Ecto neural progenitor cell (in vitro differentiated cells): Measurements from ENCODE around the gene ARSG.
"Not testable (repeated sequence)": the region's sequence is repeated elsewhere in the genome, so short reads cannot be mapped to it uniquely, and the experiment has no call there.

Experiments
- DNase-seq: peaks from one replicate; pipeline ENCODE4 v3.0.0-alpha.2; 2018; ENCODE audit warnings: low spot score

Gene ARSG

GRCh38 chr17:68331932-68332331 lies 40.6 kb downstream of the ARSG start:
- DNase-seq = not testable (repeated sequence)

GRCh38 chr17:68334393-68334792 lies 43.1 kb downstream of the ARSG start:
- no peak for DNase-seq

- no peak for DNase-seq
Measured at GRCh38 chr17:68341482-68341881, 50.2 kb downstream of the ARSG start.

GRCh38 chr17:68343976-68344375 lies 52.7 kb downstream of the ARSG start:
- no peak for DNase-seq

GRCh38 chr17:68344701-68345136 lies 53.4 kb downstream of the ARSG start:
- DNase-seq = no peak

GRCh38 chr17:68346448-68346847 lies 55.2 kb downstream of the ARSG start:
- DNase-seq = no peak

GRCh38 chr17:68347380-68347779 lies 56.1 kb downstream of the ARSG start:
- no peak for DNase-seq

GRCh38 chr17:68349157-68349556 lies 57.9 kb downstream of the ARSG start:
- DNase-seq = no peak

GRCh38 chr17:68351395-68351794 lies 60.1 kb downstream of the ARSG start:
- no peak for DNase-seq

GRCh38 chr17:68352041-68352440 lies 60.7 kb downstream of the ARSG start:
- no peak for DNase-seq

- not testable (repeated sequence) for DNase-seq
Measured at GRCh38 chr17:68352671-68353070, 61.4 kb downstream of the ARSG start.

GRCh38 chr17:68353111-68353521 lies 61.8 kb downstream of the ARSG start:
- DNase-seq = no peak

- DNase-seq = not testable (repeated sequence)
Measured at GRCh38 chr17:68354311-68354710, 63.0 kb downstream of the ARSG start.

- DNase-seq = not testable (repeated sequence)
Measured at GRCh38 chr17:68355108-68355507, 63.8 kb downstream of the ARSG start.

- DNase-seq = no peak
Measured at GRCh38 chr17:68356520-68356919, 65.2 kb downstream of the ARSG start.

- DNase-seq = no peak
Measured at GRCh38 chr17:68356949-68357455, 65.7 kb downstream of the ARSG start.

GRCh38 chr17:68357886-68358285 lies 66.6 kb downstream of the ARSG start:
- no peak for DNase-seq

GRCh38 chr17:68359791-68360535 lies 68.7 kb downstream of the ARSG start:
- no peak for DNase-seq

- DNase-seq = no peak
Measured at GRCh38 chr17:68365469-68365868, 74.2 kb downstream of the ARSG start.

- DNase-seq = no peak
Measured at GRCh38 chr17:68368387-68368786, 77.1 kb downstream of the ARSG start.

GRCh38 chr17:68375566-68375965 lies 84.3 kb downstream of the ARSG start:
- no peak for DNase-seq

GRCh38 chr17:68376178-68376577 lies 84.9 kb downstream of the ARSG start:
- not testable (repeated sequence) for DNase-seq

GRCh38 chr17:68377771-68378267 lies 86.5 kb downstream of the ARSG start:
- no peak for DNase-seq
